Adrenal gland (tissue), 5 donors: ENCODE data around the gene CKS1B.

Source experiments
- POLR2A ChIP-seq, 2 donors: fragments of 450-650 bp; IDR thresholded peaks; one replicate each; pipeline ENCODE4 v1.6.1; 2017; ENCODE audit warnings: antibody characterized with exemption in 2 of 2, mild to moderate bottlenecking in 2 of 2, moderate library complexity in 1 of 2
- TF ChIP-seq, protein P1 (sequence below), 6 experiments: fragments of 450-650 bp in 4 of 6; fragments of 200-600 bp in 2 of 6; sonication (generic) in 1 of 6; IDR thresholded peaks; 1 replicate in 5 of 6; 2 replicates in 1 of 6; pipeline versions ENCODE4 v1.5.1 to v1.8.0; 2016 to 2021; ENCODE audit warnings: antibody characterized with exemption in 6 of 6, mild to moderate bottlenecking in 2 of 6, moderate library complexity in 1 of 6
- donor health status: DM: no; HTN: no; CAD: no.

DNA sequence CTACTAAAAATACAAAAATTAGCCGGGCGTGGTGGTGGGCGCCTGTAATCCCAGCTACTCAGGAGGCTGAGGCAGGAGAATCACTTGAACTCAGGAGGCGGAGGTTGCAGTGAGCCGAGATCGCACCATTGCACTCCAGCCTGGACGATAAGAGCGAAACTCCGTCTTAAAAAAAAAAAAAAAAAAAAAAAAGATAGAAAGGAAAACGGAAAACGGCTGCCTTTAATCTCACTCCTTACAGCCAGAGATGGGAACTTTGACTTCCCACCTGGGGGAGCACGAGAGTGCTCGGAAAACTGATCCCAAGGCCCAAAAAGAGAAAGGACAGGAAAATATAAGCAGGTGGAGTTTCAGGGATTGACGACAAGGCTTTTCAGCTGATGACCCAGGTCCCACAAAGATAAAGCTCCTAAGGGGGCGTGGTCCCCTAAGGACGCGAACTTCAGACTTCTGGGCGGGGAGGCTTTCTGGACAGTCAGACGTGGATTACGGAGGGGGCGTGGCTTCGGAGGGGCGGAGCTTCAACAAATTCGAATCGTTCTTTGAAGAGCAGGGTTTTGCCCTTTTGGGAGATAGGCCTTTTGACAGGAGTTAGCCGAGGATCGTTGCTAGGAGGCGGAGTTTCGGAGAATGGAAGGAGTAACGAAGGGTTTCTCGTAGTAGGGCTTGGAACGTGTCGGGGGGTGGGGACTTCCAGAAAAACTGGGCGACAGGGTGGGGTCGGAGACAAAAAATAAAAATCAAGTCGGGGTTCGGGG is 958 bp upstream of the CKS1B start:
- TF ChIP-seq, protein P1, sequence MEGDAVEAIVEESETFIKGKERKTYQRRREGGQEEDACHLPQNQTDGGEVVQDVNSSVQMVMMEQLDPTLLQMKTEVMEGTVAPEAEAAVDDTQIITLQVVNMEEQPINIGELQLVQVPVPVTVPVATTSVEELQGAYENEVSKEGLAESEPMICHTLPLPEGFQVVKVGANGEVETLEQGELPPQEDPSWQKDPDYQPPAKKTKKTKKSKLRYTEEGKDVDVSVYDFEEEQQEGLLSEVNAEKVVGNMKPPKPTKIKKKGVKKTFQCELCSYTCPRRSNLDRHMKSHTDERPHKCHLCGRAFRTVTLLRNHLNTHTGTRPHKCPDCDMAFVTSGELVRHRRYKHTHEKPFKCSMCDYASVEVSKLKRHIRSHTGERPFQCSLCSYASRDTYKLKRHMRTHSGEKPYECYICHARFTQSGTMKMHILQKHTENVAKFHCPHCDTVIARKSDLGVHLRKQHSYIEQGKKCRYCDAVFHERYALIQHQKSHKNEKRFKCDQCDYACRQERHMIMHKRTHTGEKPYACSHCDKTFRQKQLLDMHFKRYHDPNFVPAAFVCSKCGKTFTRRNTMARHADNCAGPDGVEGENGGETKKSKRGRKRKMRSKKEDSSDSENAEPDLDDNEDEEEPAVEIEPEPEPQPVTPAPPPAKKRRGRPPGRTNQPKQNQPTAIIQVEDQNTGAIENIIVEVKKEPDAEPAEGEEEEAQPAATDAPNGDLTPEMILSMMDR (IDR thresholded peaks at IDR 0.05), result peak in 1 of 6 experiments; percentile 13
- TF ChIP-seq POLR2A (IDR thresholded peaks at IDR 0.05), result peak; percentile 55 to 90
